Measurements from ENCODE around the gene ANKRD49.
A peak's percentile ranks its signal among the peaks of the same experiment; 100 is the strongest.
"Not testable (repeated sequence)": the region's sequence is repeated elsewhere in the genome, so short reads cannot be mapped to it uniquely, and the experiment has no call there.

Gene ANKRD49

GRCh38 chr11:94493281-94494125 lies at the start of gene ANKRD49, which contains the start of gene MRE11:
ANKRD49 (plus strand) TSS chr11:94493984; CDS start chr11:94496694, 2,710 bp downstream.
MRE11 (minus strand) TSS chr11:94493844; CDS start chr11:94492801, 1,043 bp downstream.
- peak; percentile 94 to 96 for DNase-seq (ENCODE audit: low read depth in 2 of 2)

GRCh38 chr11:94445641-94446040 lies 48.1 kb upstream of the ANKRD49 start:
- DNase-seq (ENCODE audit: low read depth in 2 of 2): no peak

GRCh38 chr11:94447149-94447548 lies 46.6 kb upstream of the ANKRD49 start:
- DNase-seq (ENCODE audit: low read depth in 2 of 2): no peak

- no peak for DNase-seq (ENCODE audit: low read depth in 2 of 2)
These were observed 44.8 kb upstream of the ANKRD49 start for GRCh38 chr11:94449029-94449428.

GRCh38 chr11:94449437-94449836 lies 44.3 kb upstream of the ANKRD49 start:
- DNase-seq (ENCODE audit: low read depth in 2 of 2): no peak

GRCh38 chr11:94450048-94450447 lies 43.7 kb upstream of the ANKRD49 start:
- no peak for DNase-seq (ENCODE audit: low read depth in 2 of 2)

- DNase-seq (ENCODE audit: low read depth in 2 of 2): no peak
These were observed 40.8 kb upstream of the ANKRD49 start for GRCh38 chr11:94452988-94453387.

GRCh38 chr11:94454301-94454700 lies 39.5 kb upstream of the ANKRD49 start:
- DNase-seq (ENCODE audit: low read depth in 2 of 2): no peak

- no peak for DNase-seq (ENCODE audit: low read depth in 2 of 2)
These were observed 37.9 kb upstream of the ANKRD49 start for GRCh38 chr11:94455861-94456260.

- no peak for DNase-seq (ENCODE audit: low read depth in 2 of 2)
These were observed 36.4 kb upstream of the ANKRD49 start for GRCh38 chr11:94457118-94458029.

- DNase-seq (ENCODE audit: low read depth in 2 of 2): no peak
These were observed 34.2 kb upstream of the ANKRD49 start for GRCh38 chr11:94459576-94459975.

- DNase-seq (ENCODE audit: low read depth in 2 of 2): no peak
These were observed 24.4 kb upstream of the ANKRD49 start for GRCh38 chr11:94469416-94469815.

- DNase-seq (ENCODE audit: low read depth in 2 of 2): no peak
These were observed 20.6 kb upstream of the ANKRD49 start for GRCh38 chr11:94472916-94473799.

GRCh38 chr11:94477624-94478023 lies 16.2 kb upstream of the ANKRD49 start:
- no peak for DNase-seq (ENCODE audit: low read depth in 2 of 2)

- DNase-seq (ENCODE audit: low read depth in 2 of 2): no peak
These were observed 12.4 kb upstream of the ANKRD49 start for GRCh38 chr11:94481342-94481741.

GRCh38 chr11:94486068-94486467 lies 7.7 kb upstream of the ANKRD49 start:
- no peak for DNase-seq (ENCODE audit: low read depth in 2 of 2)

- DNase-seq (ENCODE audit: low read depth in 2 of 2): no peak
These were observed 419 bp downstream of the ANKRD49 start for GRCh38 chr11:94494126-94494680.

- no peak for DNase-seq (ENCODE audit: low read depth in 2 of 2)
These were observed 6.4 kb downstream of the ANKRD49 start for GRCh38 chr11:94500181-94500580.

GRCh38 chr11:94501522-94501921 lies 7.7 kb downstream of the ANKRD49 start:
- DNase-seq (ENCODE audit: low read depth in 2 of 2): no peak

GRCh38 chr11:94504689-94505293 lies 11.0 kb downstream of the ANKRD49 start:
- DNase-seq (ENCODE audit: low read depth in 2 of 2): no peak

GRCh38 chr11:94506513-94506912 lies 12.7 kb downstream of the ANKRD49 start:
- not testable (repeated sequence) for DNase-seq (ENCODE audit: low read depth in 2 of 2)
